ENCODE results near the gene SYT2.
"Not testable (repeated sequence)": the region's sequence is repeated elsewhere in the genome, so short reads cannot be mapped to it uniquely, and the experiment has no call there.

SYT2 gene

DNA sequence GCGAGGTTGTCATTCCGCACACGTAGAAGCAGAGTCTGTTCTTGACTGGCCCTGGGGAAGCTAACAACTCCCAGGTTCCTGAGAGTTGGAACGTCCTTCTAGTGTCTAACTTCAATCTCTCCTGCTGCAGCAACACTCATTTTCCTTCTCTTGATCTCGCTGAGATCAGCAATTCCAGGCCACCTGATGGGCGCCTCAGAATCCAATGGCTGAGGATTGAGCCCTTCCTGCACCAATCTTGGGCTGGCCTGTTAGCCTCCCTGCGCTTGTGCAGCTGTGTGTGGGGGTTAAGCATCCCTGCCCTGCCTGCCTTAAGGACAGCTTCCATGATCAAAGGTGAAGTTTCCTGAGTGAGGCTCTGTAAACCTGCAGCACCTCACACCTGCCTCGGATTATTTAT is 87.9 kb downstream of the SYT2 start:
- TF ChIP-seq POLR2A (IDR thresholded peaks at IDR 0.05; ENCODE audit: low read length) (no peak), GATA1 (IDR thresholded peaks at IDR 0.05; ENCODE audit: low read depth, low read length) (no peak)
- no peak for DNase-seq

- DNase-seq, result no peak
- TF ChIP-seq GATA1 (IDR thresholded peaks at IDR 0.05; ENCODE audit: low read depth, low read length) (no peak), POLR2A (IDR thresholded peaks at IDR 0.05; ENCODE audit: low read length) (no peak)
Measured at GRCh38 chr1:202621446-202621845, 88.8 kb downstream of the SYT2 start.

DNA sequence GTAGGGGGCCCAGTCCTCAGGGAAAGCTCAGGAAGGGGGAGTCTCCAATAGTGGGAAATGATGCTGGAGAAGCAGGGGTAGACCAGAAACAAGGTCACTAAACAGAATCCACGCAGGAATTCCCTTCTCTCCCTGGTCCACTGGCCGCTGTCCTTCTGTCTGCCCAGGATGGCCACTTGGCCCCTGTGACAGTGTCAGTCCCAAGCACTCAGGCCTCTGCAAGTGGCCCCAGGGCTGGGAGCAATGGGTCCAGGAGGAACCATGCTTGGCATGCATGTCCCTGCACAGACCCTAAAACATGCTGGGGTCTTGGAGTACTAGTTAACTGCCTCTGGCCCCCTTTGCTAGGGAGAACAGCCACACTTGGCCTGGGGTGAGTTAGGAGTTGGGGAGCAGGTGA is 90.2 kb downstream of the SYT2 start:
- DNase-seq, result not testable (repeated sequence)

DNA sequence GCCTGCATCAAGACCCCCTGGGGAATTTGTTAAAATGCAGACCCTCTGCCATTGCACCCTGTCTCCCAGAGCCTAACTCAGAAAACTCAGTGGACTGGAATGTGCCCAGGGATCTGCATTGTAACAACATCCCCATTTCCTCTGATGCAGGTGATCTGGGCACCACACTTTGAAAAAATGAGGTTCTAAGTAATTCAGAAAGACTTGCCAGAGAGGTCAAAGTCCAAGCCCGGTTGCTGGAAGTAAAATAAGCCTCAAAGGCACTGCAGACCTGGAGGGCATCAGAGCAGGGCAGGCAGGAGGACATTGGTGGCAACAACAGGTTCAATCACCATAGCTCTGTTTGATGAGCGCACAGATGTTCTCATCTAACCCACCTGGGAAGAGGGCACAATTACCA is 90.7 kb downstream of the SYT2 start:
- TF ChIP-seq POLR2A (IDR thresholded peaks at IDR 0.05; ENCODE audit: low read length) (no peak), GATA1 (IDR thresholded peaks at IDR 0.05; ENCODE audit: low read depth, low read length) (no peak)
- DNase-seq, result no peak

DNA sequence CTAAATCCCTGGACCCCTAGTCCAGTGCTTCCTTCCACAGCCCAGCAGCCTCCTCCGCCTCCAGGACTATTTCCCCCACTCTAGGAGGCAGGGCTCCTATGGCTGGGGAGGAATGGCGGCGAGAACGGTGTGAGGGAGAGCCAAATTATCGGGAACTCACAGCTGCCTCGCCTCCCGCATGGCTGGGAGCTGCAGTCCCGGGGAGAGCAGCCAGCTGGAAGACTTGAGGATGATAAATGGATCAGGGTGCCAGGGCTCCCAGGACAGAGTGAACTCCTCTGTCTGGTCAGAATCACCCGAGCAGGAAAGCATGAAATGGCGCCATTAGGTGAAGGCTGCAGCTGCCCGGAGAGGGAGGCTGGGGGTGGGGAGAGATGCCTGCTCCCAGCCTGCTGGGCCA is 91.2 kb downstream of the SYT2 start:
- DNase-seq, result not testable (repeated sequence)

GRCh38 chr1:202616355-202616915 is 93.8 kb downstream of the SYT2 start:
- DNase-seq, result no peak
- TF ChIP-seq GATA1 (IDR thresholded peaks at IDR 0.05; ENCODE audit: low read depth, low read length) (no peak), POLR2A (IDR thresholded peaks at IDR 0.05; ENCODE audit: low read length) (no peak)

GRCh38 chr1:202615501-202616354 is 94.5 kb downstream of the SYT2 start:
- TF ChIP-seq POLR2A (IDR thresholded peaks at IDR 0.05; ENCODE audit: low read length), result no peak
- no peak for TF ChIP-seq GATA1 (IDR thresholded peaks at IDR 0.05; ENCODE audit: low read depth, low read length)
- DNase-seq, result no peak

DNA sequence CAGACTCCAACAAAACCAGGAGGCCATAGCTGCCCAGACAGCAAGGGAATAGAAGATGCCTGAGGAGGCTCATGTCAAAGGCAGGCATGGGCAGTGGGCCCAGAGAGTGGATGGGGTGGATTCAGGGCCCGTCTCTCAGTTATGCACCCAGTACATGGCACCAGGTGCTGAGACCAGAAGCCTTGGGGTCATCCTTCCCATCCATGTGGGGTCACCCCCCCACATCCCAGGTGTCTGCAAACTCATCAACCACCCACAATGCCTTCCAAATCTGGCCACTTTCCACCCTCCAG is 95.1 kb downstream of the SYT2 start:
- DNase-seq, result not testable (repeated sequence)

DNA sequence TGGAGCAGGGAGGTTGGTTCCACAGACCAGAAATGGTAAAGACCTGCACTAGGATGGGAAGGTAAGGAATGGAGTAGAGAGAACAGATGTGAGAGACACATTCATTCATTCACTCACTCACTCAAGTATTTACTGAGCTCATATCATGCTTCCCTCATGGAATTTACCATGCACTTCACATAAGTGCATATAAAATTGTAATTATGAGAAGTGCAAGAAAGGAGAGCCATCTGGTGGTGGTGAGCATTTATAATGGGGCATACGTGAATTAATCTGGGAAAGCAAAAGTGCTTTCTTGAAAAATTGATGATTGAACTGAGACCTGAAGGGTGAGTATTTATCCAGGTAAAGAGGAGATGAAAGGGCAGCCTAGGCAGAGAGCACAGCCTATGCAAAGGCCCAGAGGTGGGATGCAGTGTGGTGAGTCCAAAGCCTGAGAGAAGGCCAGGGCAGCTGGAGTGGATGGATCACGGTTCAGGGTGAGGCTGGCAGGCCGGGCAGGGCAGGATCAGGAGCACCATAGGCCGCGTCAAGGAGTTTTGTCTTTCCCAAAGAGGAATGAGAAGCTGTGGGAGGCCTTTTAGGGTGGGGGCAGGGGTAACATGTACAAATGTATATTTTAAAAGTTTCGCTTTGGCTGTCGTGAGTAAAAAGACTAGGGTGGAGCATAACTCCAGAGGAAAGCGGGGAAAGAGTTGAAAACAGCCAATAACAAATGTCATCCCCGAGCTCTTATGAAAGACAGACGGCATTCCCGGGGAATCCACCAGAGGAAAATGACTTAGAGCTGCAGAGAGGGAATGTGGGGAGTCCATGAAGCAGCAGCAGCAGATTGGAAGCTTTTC is 95.7 kb downstream of the SYT2 start:
- DNase-seq, result not testable (repeated sequence)

DNA sequence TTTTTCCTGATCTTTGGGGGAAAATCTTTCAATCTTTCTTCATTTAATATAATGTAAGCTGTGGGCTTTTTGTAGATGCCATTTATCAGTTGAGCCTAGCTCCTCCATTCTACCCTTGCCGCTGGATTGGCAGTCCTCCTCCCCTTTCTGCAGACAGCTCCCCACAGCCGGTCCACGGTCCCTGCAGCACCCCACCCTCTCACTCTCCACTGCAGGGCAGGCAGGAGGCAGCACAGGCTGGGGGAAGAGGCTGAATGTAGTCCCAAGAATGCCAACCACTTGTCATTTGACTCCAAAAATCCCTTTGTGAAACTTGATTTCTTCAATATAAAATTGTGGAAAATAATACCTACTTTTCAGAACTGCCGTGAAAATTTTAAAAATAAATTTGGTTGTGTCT is 96.7 kb downstream of the SYT2 start:
- no peak for DNase-seq
- TF ChIP-seq GATA1 (IDR thresholded peaks at IDR 0.05; ENCODE audit: low read depth, low read length) (no peak), POLR2A (IDR thresholded peaks at IDR 0.05; ENCODE audit: low read length) (no peak)

DNA sequence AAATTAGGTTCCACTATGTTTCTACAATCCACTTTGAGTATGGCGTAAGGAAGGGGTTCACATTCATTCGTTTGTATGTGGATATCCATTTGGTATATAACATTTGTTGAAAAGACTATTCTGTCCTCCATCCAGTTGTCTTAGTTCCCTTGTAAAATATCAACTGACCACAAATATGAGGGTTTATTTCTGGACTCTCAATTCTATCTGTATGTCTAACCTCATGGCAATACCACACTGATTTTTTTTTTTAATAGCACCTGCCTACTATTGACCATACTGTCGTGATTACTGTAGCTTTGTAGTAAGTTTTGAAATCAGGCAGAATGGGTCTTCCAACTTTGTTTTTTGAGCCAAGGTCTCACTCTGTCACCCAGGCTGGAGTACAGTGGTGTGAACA is 98.2 kb downstream of the SYT2 start:
- not testable (repeated sequence) for DNase-seq

- DNase-seq, result no peak
- TF ChIP-seq POLR2A (IDR thresholded peaks at IDR 0.05; ENCODE audit: low read length) (no peak), GATA1 (IDR thresholded peaks at IDR 0.05; ENCODE audit: low read depth, low read length) (no peak)
Measured at GRCh38 chr1:202605515-202605914, 104.7 kb downstream of the SYT2 start.

DNA sequence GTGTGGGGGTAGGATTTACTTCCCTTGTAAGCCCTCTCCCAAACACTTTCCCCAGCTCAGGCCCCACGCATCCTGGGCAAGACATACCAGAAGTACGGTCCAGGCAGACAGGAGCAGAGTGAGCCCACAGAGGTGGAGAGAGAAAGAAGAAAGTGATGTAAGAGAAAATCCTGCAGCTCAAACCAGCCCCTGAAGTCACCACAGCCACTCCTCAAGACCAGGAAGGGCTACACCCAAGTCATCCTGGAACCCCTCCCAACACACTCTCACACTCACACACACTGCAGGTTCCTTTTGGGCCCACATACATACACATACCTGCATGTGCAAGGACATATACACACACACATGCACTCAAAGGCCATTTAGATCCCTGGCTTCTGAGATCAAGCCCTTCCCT is 106.8 kb downstream of the SYT2 start:
- DNase-seq, result no peak
- TF ChIP-seq GATA1 (IDR thresholded peaks at IDR 0.05; ENCODE audit: low read depth, low read length) (no peak), POLR2A (IDR thresholded peaks at IDR 0.05; ENCODE audit: low read length) (no peak)

- TF ChIP-seq POLR2A (IDR thresholded peaks at IDR 0.05; ENCODE audit: low read length) (no peak), GATA1 (IDR thresholded peaks at IDR 0.05; ENCODE audit: low read depth, low read length) (no peak)
Measured at GRCh38 chr1:202600432-202601041, 109.7 kb downstream of the SYT2 start.

More at GRCh38 chr1:202600432-202601041, 109.7 kb downstream of the SYT2 start:
- DNase-seq, result no peak

Data from erythroblast (primary cell).